Skeletal muscle cell (primary cell): ENCODE data around the gene DCP1B.

Experiments
- DNase-seq: peaks from one replicate; pipeline ENCODE4 v3.0.0-alpha.2; 2010; ENCODE audit warnings: low read depth
- H3K4me3 ChIP-seq: 2 replicates; pipeline ENCODE4 v1.5.1; 2011; ENCODE audit warnings: low read depth, mild to moderate bottlenecking, control low read depth, low read length, moderate library complexity

DCP1B gene

GRCh38 chr12:2004113-2004929, at the start of gene DCP1B:
DCP1B (minus strand) TSS chr12:2004457; CDS start chr12:2004431, 26 bp downstream.
- H3K4me3 ChIP-seq = peak within 1 kb of the TSS; percentile 95
- DNase-seq = peak; percentile 96

- DNase-seq = no peak
- peak overlapping the region; percentile 64 for H3K4me3 ChIP-seq
These were observed 49.4 kb upstream of the DCP1B start for GRCh38 chr12:2053691-2054090.

DNA sequence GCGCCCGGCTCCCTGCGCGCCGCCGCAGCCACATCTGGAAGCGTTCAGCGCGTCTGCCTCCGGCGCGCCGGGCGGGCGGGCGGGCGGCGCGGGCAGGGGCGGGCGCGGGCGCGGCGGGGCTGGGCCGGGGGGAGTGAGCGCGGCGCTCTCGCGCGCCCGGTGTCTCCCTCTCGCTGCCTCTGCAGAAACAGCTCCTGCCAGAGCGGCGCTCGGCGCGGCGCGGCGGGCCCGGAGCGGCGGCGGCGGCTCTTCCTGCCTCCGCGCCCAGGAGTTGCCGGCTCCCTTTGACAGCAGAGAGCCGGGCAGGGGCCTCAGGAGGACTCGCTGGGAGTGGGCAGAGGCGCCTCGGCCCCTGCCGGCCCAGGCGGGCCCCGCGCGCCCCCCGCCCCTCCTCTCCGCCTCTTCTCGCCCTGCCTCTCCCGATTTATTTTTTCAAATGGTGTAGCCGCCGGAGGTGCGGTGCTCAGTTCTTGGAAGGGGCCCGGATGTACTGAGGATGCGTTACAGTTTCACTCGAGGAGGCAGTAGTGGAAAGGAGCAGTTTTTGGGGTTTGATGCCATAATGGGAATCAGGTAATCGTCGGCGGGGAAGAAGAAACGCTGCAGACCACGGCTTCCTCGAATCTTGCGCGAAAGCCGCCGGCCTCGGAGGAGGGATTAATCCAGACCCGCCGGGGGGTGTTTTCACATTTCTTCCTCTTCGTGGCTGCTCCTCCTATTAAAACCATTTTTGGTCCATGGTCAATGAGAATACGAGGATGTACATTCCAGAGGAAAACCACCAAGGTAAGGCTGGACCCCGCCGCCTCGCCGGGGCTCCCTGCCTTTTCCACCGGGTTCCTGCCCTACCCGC, 48.8 kb upstream of the DCP1B start, which contains the start of gene CACNA1C:
CACNA1C (plus strand) TSS at position 162 of the 853 bp plus-strand sequence; CDS start at position 738, 576 bp downstream.
- no peak for DNase-seq
- peak within 1 kb of the TSS; percentile 64 for H3K4me3 ChIP-seq

DNA sequence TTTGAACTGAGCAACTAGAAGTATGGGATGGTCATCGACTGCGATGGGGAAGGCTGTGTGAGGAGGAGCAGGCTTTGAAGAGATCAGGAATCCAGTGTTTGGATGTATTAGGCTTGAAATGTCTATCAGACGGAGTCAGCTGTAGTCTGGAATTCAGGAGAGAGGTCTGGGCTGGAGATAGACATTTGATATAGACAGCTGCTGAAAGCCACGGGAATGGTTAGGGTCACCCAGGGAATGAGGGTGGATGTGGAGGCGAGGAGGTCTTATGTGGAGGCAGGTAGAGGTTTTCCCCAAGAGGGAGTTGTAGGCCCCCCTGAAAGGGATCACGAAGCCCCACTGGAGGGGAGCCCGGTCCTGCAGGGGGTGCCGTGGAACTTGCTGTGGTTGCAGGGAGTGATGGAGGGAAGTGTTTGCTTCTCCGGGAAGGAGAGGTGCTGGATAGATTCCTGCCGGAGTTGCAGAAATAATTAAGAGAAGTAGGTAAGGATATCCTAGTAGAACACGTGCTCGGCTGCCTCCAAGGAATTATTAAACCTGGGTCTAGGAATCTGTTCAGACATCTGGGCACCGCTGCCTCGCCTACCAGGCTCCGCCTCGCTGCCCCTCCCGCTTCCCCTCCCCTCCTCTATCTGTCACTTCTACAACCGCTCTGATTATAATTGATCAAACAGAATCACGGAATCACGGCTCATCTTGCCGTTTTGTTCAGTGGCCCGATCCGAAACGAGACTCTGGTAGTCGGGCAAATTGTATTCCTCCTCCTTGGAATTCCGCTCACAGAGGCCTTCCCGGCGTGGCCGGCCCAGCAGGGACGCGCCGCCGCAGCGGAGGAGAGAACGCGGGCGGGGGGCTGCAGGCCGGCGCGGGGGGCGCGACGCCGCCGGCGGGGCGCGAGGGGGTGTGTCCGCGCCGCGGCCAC, 47.7 kb upstream of the DCP1B start:
- peak overlapping the region; percentile 51 for H3K4me3 ChIP-seq
- no peak for DNase-seq

- DNase-seq = no peak
- no peak overlapping the region for H3K4me3 ChIP-seq
These were observed 45.6 kb upstream of the DCP1B start for GRCh38 chr12:2049604-2050540.

DNA sequence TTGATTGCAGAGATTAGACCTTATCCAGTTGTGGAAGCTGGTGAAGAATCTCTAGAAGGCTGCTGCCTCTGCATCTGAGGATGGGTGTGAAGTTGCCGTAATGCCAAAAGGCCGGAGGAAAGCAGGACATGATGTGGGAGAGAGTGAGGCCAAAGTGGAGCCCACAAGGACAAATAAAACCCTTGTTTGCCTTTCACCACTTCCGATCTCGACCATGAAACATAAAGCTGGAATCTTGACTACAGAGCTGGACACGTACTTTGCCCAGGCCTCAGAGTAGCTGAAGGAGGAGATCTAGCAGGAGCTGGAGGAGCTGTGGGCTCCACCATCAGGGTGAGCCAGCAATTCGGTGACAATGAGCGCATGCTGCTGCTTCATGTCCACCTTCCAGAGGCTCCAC, 43.5 kb upstream of the DCP1B start:
- DNase-seq = no peak
- no peak overlapping the region for H3K4me3 ChIP-seq

DNA sequence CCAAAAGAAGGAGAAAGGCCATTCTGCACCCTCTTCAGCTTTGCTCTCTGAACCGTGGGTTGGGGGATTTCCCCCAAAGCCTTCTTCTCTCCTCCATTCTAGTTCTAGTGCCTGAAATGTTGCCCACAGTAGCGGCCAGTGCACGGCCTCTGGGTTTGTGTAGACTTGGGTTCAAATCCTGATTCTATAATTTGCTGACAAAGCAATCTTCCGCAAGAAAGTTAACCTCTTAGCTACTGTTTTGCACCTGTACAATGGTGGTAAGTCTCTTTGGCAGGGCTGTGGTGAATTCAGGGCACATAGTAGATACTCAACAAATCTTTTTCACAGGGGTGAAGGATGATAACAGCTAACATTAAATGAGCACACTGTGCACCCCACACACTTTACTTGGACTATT, 42.7 kb upstream of the DCP1B start:
- DNase-seq = no peak
- no peak overlapping the region for H3K4me3 ChIP-seq

GRCh38 chr12:2044165-2044564, 39.9 kb upstream of the DCP1B start:
- DNase-seq = no peak
- no peak overlapping the region for H3K4me3 ChIP-seq

GRCh38 chr12:2043054-2043453, 38.8 kb upstream of the DCP1B start:
- DNase-seq = no peak
- H3K4me3 ChIP-seq = no peak overlapping the region

- no peak for DNase-seq
- H3K4me3 ChIP-seq = no peak overlapping the region
These were observed 34.8 kb upstream of the DCP1B start for GRCh38 chr12:2039034-2039433.

DNA sequence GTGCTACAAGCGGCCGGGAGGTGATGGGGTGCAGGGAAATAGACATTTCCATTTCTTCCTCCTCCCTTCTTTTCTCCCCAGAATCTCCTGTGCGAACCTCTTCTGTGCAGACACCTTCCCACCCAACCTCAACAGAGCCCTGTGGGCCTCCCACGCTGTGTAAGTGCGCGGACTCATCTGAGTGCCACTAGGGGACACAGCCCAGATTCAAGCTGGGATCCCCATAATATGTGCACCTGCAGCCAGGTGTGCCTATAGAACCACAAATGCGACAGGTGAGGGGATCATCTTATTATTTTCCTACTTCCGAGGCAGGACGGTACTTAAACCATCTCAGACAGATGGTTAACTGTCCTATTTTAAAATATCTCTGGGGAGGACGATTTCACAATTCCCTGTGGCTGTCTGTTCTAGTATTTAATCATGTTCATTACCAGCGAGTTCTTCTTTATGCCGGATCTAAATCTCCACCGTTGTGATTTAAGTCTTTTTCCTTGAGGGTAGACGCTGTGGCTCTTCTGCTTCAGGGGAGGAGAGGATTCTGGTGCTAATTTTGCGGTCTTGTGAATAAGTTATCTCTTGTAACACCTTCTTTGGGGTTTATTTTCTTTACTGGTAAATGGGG, 31.3 kb upstream of the DCP1B start:
- H3K4me3 ChIP-seq = peak overlapping the region; percentile 39
- no peak for DNase-seq

GRCh38 chr12:2034633-2035430, 30.6 kb upstream of the DCP1B start:
- peak overlapping the region; percentile 39 for H3K4me3 ChIP-seq

DNA sequence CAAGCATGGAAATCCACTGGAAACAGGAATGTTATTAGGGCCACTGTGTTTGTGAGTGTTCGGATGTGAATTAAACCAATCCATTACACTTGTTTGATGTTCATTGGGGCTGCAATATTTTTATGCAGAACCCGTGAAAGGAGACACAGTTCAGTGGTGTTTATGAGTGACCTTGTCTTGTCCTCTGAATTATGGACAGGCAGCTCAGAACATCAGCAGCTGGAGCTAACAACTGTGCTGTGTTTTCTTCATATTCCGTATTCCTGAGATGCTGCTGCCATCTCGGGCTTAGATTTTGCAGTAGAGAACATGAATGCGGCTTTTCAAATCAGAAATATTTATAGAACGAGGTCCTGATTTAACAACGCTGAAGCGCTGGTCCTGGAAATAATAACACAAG, 28.2 kb upstream of the DCP1B start:
- H3K4me3 ChIP-seq = no peak overlapping the region
- DNase-seq = no peak

More at GRCh38 chr12:2034633-2035430, 30.6 kb upstream of the DCP1B start:
- no peak for DNase-seq

DNA sequence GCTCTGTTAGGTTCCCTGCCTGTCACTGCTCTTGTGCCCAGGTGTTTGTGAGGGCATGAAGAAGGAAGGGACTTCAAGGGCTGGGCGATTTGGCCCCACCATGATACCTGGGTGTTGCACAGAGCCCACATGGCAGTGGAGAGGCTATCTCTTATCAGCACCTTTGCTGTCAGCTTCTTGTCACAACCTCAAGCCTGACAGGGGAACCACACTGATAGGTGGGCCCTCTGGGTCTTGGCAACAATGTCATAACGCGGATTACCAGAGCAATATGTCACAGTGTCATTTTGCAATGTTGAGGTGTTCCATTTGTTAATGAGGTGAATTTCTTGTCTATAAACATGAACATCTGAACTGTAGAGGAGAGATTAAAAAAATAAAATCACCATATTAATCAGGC, 25.6 kb upstream of the DCP1B start:
- H3K4me3 ChIP-seq = no peak overlapping the region
- DNase-seq = no peak

- H3K4me3 ChIP-seq = no peak overlapping the region
- no peak for DNase-seq
These were observed 23.1 kb upstream of the DCP1B start for GRCh38 chr12:2027351-2027750.

DNA sequence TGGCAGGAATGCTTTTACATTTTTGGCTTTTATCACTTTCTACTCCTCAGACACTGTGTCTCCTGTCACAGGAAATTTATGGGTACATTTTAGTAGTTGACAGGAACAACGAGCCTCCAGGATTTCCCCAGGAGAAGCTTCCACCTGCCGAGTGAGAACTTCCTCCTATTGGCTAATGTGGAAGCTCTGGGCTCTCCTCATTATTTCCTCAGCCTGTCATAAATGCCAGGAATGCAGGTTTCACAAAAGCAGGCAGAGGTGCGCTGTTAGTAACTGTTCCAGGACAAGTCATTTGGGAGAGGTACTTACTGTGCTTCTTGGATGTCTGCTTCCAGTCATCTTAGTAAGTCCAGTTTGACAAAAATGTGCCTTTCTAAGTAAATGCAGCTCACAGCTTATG, 19.1 kb upstream of the DCP1B start:
- no peak overlapping the region for H3K4me3 ChIP-seq
- DNase-seq = no peak

GRCh38 chr12:2020511-2020910, 16.3 kb upstream of the DCP1B start:
- no peak overlapping the region for H3K4me3 ChIP-seq
- DNase-seq = no peak
